Adipocyte (in vitro differentiated cells): ENCODE measurements around the gene ABTB1.
"Not testable (repeated sequence)": the region's sequence is repeated elsewhere in the genome, so short reads cannot be mapped to it uniquely, and the experiment has no call there.

ENCODE experiments used
- DNase-seq: peaks from one replicate; pipeline ENCODE4 v3.0.0-alpha.2; 2015; ENCODE audit warnings: low read depth
- H3K27me3 ChIP-seq: replicated peaks from 2 replicates; pipeline ENCODE4 v1.7.0; 2013; ENCODE audit warnings: mild to moderate bottlenecking, low read length, moderate library complexity; ENCODE audit not compliant: control insufficient read depth, insufficient read depth
- H3K36me3 ChIP-seq: 2 replicates; pipeline ENCODE4 v1.7.0; 2013; ENCODE audit warnings: low read length, mild to moderate bottlenecking, moderate library complexity; ENCODE audit not compliant: control insufficient read depth, insufficient read depth, severe bottlenecking
- H3K4me1 ChIP-seq: 2 replicates; pipeline ENCODE4 v1.7.0; 2013; ENCODE audit warnings: mild to moderate bottlenecking, low read length, moderate library complexity; ENCODE audit not compliant: control insufficient read depth, insufficient read depth
- H3K4me3 ChIP-seq: 2 replicates; pipeline ENCODE4 v1.7.0; 2013; ENCODE audit warnings: mild to moderate bottlenecking, low read length, moderate library complexity
- H3K9ac ChIP-seq: 2 replicates; pipeline ENCODE4 v1.7.0; 2013; ENCODE audit warnings: mild to moderate bottlenecking, low read length, moderate library complexity
- H3K9me3 ChIP-seq: 2 replicates; pipeline ENCODE4 v1.7.0; 2013; ENCODE audit warnings: mild to moderate bottlenecking, low read length, moderate library complexity; ENCODE audit not compliant: control insufficient read depth

The ABTB1 gene

GRCh38 chr3:127700406-127700805, 27.7 kb downstream of the ABTB1 start:
- H3K9me3 ChIP-seq = no peaks in the 10 kb centered on the region
- H3K27me3 ChIP-seq = no peaks in the 10 kb centered on the region
- no peak overlapping the region for H3K4me3 ChIP-seq
- peaks cover 6% of the 10 kb centered on the region for H3K36me3 ChIP-seq
- DNase-seq = no peak
- H3K4me1 ChIP-seq = peaks cover 64% of the 10 kb centered on the region
- no peak overlapping the region for H3K9ac ChIP-seq

GRCh38 chr3:127701280-127701911, 28.6 kb downstream of the ABTB1 start:
- Histone ChIP-seq H3K36me3 (peaks cover 6% of the 10 kb centered on the region), H3K4me1 (peaks cover 69% of the 10 kb centered on the region), H3K9me3 (no peaks in the 10 kb centered on the region), H3K4me3 (no peak overlapping the region), H3K27me3 (no peaks in the 10 kb centered on the region), H3K9ac (peak overlapping the region; percentile 66)
- no peak for DNase-seq

GRCh38 chr3:127702151-127702578, 29.4 kb downstream of the ABTB1 start:
- Histone ChIP-seq H3K9me3 (no peaks in the 10 kb centered on the region), H3K27me3 (no peaks in the 10 kb centered on the region), H3K9ac (peak overlapping the region; percentile 66), H3K36me3 (peaks cover 6% of the 10 kb centered on the region), H3K4me3 (no peak overlapping the region), H3K4me1 (peaks cover 68% of the 10 kb centered on the region)
- peak; percentile 29 for DNase-seq

- H3K4me1 ChIP-seq = peaks cover 56% of the 10 kb centered on the region
- not testable (repeated sequence) for H3K27me3 ChIP-seq, H3K9ac ChIP-seq, H3K9me3 ChIP-seq, DNase-seq, H3K4me3 ChIP-seq
- H3K36me3 ChIP-seq = peaks cover 20% of the 10 kb centered on the region
Observed at GRCh38 chr3:127704840-127705239, 32.1 kb downstream of the ABTB1 start.

GRCh38 chr3:127706312-127706711, 33.6 kb downstream of the ABTB1 start:
- Histone ChIP-seq H3K9ac (peak overlapping the region; percentile 3), H3K4me3 (no peak overlapping the region), H3K9me3 (no peaks in the 10 kb centered on the region), H3K4me1 (peaks cover 50% of the 10 kb centered on the region), H3K36me3 (peaks cover 25% of the 10 kb centered on the region), H3K27me3 (no peaks in the 10 kb centered on the region)
- no peak for DNase-seq

GRCh38 chr3:127706785-127707351, 34.1 kb downstream of the ABTB1 start:
- H3K9ac ChIP-seq = peak overlapping the region; percentile 3
- H3K9me3 ChIP-seq = no peaks in the 10 kb centered on the region
- H3K27me3 ChIP-seq = no peaks in the 10 kb centered on the region
- peaks cover 25% of the 10 kb centered on the region for H3K36me3 ChIP-seq
- peaks cover 44% of the 10 kb centered on the region for H3K4me1 ChIP-seq
- no peak for DNase-seq
- H3K4me3 ChIP-seq = no peak overlapping the region

- no peak for DNase-seq
- H3K27me3 ChIP-seq = no peaks in the 10 kb centered on the region
- no peak overlapping the region for H3K4me3 ChIP-seq
Observed at GRCh38 chr3:127707851-127708411, 35.2 kb downstream of the ABTB1 start.

GRCh38 chr3:127708837-127709236, 36.1 kb downstream of the ABTB1 start:
- Histone ChIP-seq H3K4me1 (peaks cover 27% of the 10 kb centered on the region), H3K9ac (no peak overlapping the region), H3K27me3 (no peaks in the 10 kb centered on the region), H3K9me3 (no peaks in the 10 kb centered on the region), H3K36me3 (peaks cover 29% of the 10 kb centered on the region), H3K4me3 (no peak overlapping the region)
- no peak for DNase-seq

More at GRCh38 chr3:127707851-127708411, 35.2 kb downstream of the ABTB1 start:
- H3K9ac ChIP-seq = no peak overlapping the region
- H3K4me1 ChIP-seq = peaks cover 34% of the 10 kb centered on the region
- no peaks in the 10 kb centered on the region for H3K9me3 ChIP-seq
- H3K36me3 ChIP-seq = peaks cover 32% of the 10 kb centered on the region

- DNase-seq = no peak
- Histone ChIP-seq H3K27me3 (no peaks in the 10 kb centered on the region), H3K4me1 (peaks cover 27% of the 10 kb centered on the region)
Observed at GRCh38 chr3:127709320-127710060, 36.7 kb downstream of the ABTB1 start.

GRCh38 chr3:127710155-127710941, 37.6 kb downstream of the ABTB1 start:
- peaks cover 27% of the 10 kb centered on the region for H3K4me1 ChIP-seq
- no peak for DNase-seq
- H3K9me3 ChIP-seq = no peaks in the 10 kb centered on the region
- no peak overlapping the region for H3K4me3 ChIP-seq
- peaks cover 40% of the 10 kb centered on the region for H3K36me3 ChIP-seq
- H3K27me3 ChIP-seq = no peaks in the 10 kb centered on the region
- H3K9ac ChIP-seq = no peak overlapping the region

More at GRCh38 chr3:127709320-127710060, 36.7 kb downstream of the ABTB1 start:
- H3K9ac ChIP-seq = no peak overlapping the region
- peaks cover 35% of the 10 kb centered on the region for H3K36me3 ChIP-seq
- H3K9me3 ChIP-seq = no peaks in the 10 kb centered on the region
- H3K4me3 ChIP-seq = no peak overlapping the region
